RWPE2 (cell line): ENCODE measurements around the gene GAS7.

Experiments
- ATAC-seq: fragments of 200-7000 bp; cut with Tn5 transposase; 3 replicates; pipeline ENCODE4 v1.9.1; 2021; ENCODE audit warnings: low read depth
- DNase-seq: peaks from one replicate; pipeline ENCODE4 v3.0.0-alpha.2; 2020; ENCODE audit warnings: low spot score
- H3K27ac ChIP-seq: fragments of 450-650 bp; 2 replicates; pipeline ENCODE4 v1.5.1; 2017; ENCODE audit warnings: mild to moderate bottlenecking; ENCODE audit not compliant: poor library complexity, severe bottlenecking
- H3K27me3 ChIP-seq: fragments of 250-450 bp; sonication (Bioruptor Pico); 2 replicates; pipeline ENCODE4 v1.5.1; 2021; ENCODE audit warnings: mild to moderate bottlenecking, moderate library complexity; ENCODE audit not compliant: insufficient read depth, poor library complexity, severe bottlenecking
- H3K36me3 ChIP-seq: fragments of 250-450 bp; sonication (Bioruptor Pico); 2 replicates; pipeline ENCODE4 v1.5.1; 2020; ENCODE audit warnings: low read depth, mild to moderate bottlenecking, moderate library complexity
- H3K4me1 ChIP-seq: fragments of 250-450 bp; sonication (Bioruptor Pico); 2 replicates; pipeline ENCODE4 v1.5.1; 2021; ENCODE audit warnings: mild to moderate bottlenecking, moderate library complexity; ENCODE audit not compliant: insufficient read depth, poor library complexity, severe bottlenecking
- H3K4me3 ChIP-seq: fragments of 250-450 bp; sonication (Bioruptor Pico); 2 replicates; pipeline ENCODE4 v1.5.1; 2021; ENCODE audit warnings: mild to moderate bottlenecking, moderate library complexity; ENCODE audit not compliant: severe bottlenecking
- H3K9me3 ChIP-seq: fragments of 250-450 bp; sonication (Bioruptor Pico); 2 replicates; pipeline ENCODE4 v1.5.1; 2021; ENCODE audit warnings: mild to moderate bottlenecking, moderate library complexity; ENCODE audit not compliant: severe bottlenecking
- CTCF ChIP-seq: fragments of 450-650 bp; IDR thresholded peaks from one replicate; pipeline ENCODE4 v1.5.1; 2017; ENCODE audit warnings: mild to moderate bottlenecking, moderate library complexity; ENCODE audit not compliant: poor library complexity, severe bottlenecking

The GAS7 gene

DNA sequence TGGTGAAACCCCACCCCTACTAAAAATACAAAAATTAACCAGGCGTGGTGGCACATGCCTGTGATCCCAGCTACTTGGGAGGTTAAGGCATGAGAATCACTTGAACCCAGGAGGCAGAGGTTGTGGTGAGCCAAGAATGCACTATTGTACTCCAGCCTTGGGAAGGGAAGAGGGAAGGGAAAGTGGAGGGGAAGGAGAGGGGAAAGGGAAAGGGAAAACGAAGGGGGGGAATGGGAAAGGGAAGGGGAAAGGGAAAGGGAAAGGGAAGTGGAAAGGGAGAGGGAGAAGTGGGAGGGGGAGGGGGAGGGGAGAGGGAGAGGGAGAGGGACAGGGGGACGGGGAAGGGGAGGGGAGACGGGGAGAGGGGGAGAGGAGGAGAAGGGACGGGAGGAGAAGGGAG is 122.5 kb downstream of the GAS7 start:
- no peaks in the 10 kb centered on the region for H3K9me3 ChIP-seq
- H3K27ac ChIP-seq, result no peak overlapping the region
- no peak overlapping the region for H3K4me3 ChIP-seq
- DNase-seq, result no peak
- TF ChIP-seq CTCF, result no peak
- no peaks in the 10 kb centered on the region for H3K4me1 ChIP-seq
- no peaks in the 10 kb centered on the region for H3K27me3 ChIP-seq
- ATAC-seq, result no peak
- H3K36me3 ChIP-seq, result no peaks in the 10 kb centered on the region

DNA sequence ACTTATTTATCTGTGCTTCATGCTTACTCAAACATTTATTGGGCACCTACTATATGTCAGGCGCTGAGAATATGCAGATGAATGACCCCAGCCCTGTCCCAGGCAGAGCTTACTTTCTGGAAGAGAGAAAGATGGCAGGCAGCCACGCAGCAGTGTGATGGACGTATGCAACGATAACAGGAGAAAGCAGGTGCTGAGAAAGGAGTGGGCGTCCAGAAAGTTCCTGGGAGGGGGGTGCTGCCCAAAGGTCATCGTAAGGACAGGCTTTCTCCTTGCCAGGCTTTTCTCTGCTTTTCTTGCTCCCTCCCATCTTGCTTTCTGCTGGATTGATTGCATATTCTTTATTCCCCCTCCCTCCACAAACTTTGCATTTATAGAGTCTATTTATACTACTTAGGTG is 124.5 kb downstream of the GAS7 start:
- no peaks in the 10 kb centered on the region for H3K27me3 ChIP-seq
- ATAC-seq (no peak), DNase-seq (no peak)
- no peak overlapping the region for H3K27ac ChIP-seq
- no peak for TF ChIP-seq CTCF
- no peaks in the 10 kb centered on the region for H3K4me1 ChIP-seq
- H3K4me3 ChIP-seq, result no peak overlapping the region
- no peaks in the 10 kb centered on the region for H3K36me3 ChIP-seq
- H3K9me3 ChIP-seq, result no peaks in the 10 kb centered on the region

GRCh38 chr17:10072556-10073425 is 125.6 kb downstream of the GAS7 start:
- H3K27me3 ChIP-seq, result no peaks in the 10 kb centered on the region
- TF ChIP-seq CTCF, result no peak
- no peak overlapping the region for H3K27ac ChIP-seq
- ATAC-seq (peak; percentile 60), DNase-seq (no peak)
- H3K36me3 ChIP-seq, result no peaks in the 10 kb centered on the region
- no peaks in the 10 kb centered on the region for H3K4me1 ChIP-seq
- H3K4me3 ChIP-seq, result no peak overlapping the region
- no peaks in the 10 kb centered on the region for H3K9me3 ChIP-seq

DNA sequence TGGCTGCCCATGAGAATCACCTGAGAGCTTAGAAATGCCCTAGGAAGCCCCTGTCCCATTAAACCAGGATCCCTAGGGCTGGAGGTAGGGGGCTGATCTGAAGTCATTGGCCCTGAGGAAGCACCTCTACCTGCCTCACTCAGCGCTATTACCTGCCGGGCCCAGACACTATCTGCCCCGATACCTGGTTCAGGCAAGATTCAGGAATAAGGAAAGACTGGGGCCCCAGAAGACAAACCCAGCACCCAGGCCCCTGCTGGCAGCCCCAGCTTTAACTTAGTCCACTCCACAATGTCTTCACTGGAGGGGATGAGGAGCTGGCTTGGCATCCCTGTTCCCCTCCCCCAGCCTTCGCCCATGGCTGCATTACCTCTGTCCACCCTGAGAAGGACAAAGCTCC is 126.3 kb downstream of the GAS7 start:
- Histone ChIP-seq H3K4me1 (no peaks in the 10 kb centered on the region), H3K36me3 (no peaks in the 10 kb centered on the region), H3K27me3 (no peaks in the 10 kb centered on the region), H3K4me3 (no peak overlapping the region), H3K9me3 (no peaks in the 10 kb centered on the region), H3K27ac (no peak overlapping the region)
- ATAC-seq (no peak), DNase-seq (no peak)
- TF ChIP-seq CTCF, result no peak

DNA sequence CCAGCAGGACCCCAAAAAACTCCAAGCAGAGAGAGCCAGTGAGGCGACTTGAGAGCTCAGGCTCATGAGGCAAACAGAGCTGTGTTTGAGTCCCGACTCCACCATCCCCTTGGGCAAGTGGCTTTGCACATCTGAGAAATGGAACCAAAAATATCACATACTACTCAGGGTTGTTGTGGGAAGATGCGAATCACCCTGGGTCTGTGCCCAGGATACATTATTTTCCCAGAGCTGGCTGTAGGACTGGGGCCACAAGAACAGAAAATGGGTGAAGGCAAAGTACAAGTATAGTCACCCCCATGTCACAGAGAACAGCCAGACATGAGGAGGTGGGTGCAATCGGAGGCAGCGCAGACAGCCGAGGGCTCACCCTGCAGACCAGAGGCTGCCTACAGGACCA is 127.3 kb downstream of the GAS7 start:
- no peaks in the 10 kb centered on the region for H3K27me3 ChIP-seq
- no peaks in the 10 kb centered on the region for H3K4me1 ChIP-seq
- no peak overlapping the region for H3K4me3 ChIP-seq
- H3K36me3 ChIP-seq, result no peaks in the 10 kb centered on the region
- H3K9me3 ChIP-seq, result no peaks in the 10 kb centered on the region
- no peak overlapping the region for H3K27ac ChIP-seq
- DNase-seq (no peak), ATAC-seq (no peak)
- no peak for TF ChIP-seq CTCF
